ENCODE results near the gene NUP98.
"Not testable (repeated sequence)": the region's sequence is repeated elsewhere in the genome, so short reads cannot be mapped to it uniquely, and the experiment has no call there.

NUP98 gene

GRCh38 chr11:3796346-3796745 is 1.0 kb downstream of the NUP98 start:
- no peak for DNase-seq

- DNase-seq = no peak
These were observed 1.4 kb downstream of the NUP98 start for GRCh38 chr11:3796002-3796311.

GRCh38 chr11:3795131-3796001 is 2.0 kb downstream of the NUP98 start:
- no peak for DNase-seq

- DNase-seq = not testable (repeated sequence)
These were observed 3.0 kb downstream of the NUP98 start for GRCh38 chr11:3794387-3794786.

GRCh38 chr11:3786781-3787428 is 10.4 kb downstream of the NUP98 start:
- DNase-seq = no peak

GRCh38 chr11:3783611-3784010 is 13.7 kb downstream of the NUP98 start:
- DNase-seq = no peak

- no peak for DNase-seq
These were observed 14.4 kb downstream of the NUP98 start for GRCh38 chr11:3782963-3783362.

GRCh38 chr11:3781423-3781822 is 15.9 kb downstream of the NUP98 start:
- peak; percentile 5 for DNase-seq

- no peak for DNase-seq
These were observed 21.5 kb downstream of the NUP98 start for GRCh38 chr11:3775736-3776406.

- no peak for DNase-seq
These were observed 24.2 kb downstream of the NUP98 start for GRCh38 chr11:3773180-3773579.

- no peak for DNase-seq
These were observed 29.8 kb downstream of the NUP98 start for GRCh38 chr11:3767536-3767935.

GRCh38 chr11:3766836-3767235 is 30.5 kb downstream of the NUP98 start:
- DNase-seq = not testable (repeated sequence)

- DNase-seq = no peak
These were observed 33.1 kb downstream of the NUP98 start for GRCh38 chr11:3764266-3764665.

- no peak for DNase-seq
These were observed 42.2 kb downstream of the NUP98 start for GRCh38 chr11:3755151-3755550.

- no peak for DNase-seq
These were observed 44.2 kb downstream of the NUP98 start for GRCh38 chr11:3753110-3753509.

- DNase-seq = peak; percentile 13
These were observed 49.6 kb downstream of the NUP98 start for GRCh38 chr11:3747704-3748103.

- DNase-seq = no peak
These were observed 52.2 kb downstream of the NUP98 start for GRCh38 chr11:3745161-3745560.

GRCh38 chr11:3738723-3739122 is 58.6 kb downstream of the NUP98 start:
- DNase-seq = no peak

GRCh38 chr11:3738241-3738640 is 59.1 kb downstream of the NUP98 start:
- no peak for DNase-seq

GRCh38 chr11:3737386-3737933 is 59.9 kb downstream of the NUP98 start:
- DNase-seq = no peak

- no peak for DNase-seq
These were observed 60.5 kb downstream of the NUP98 start for GRCh38 chr11:3736816-3737215.

- DNase-seq = no peak
These were observed 61.5 kb downstream of the NUP98 start for GRCh38 chr11:3735827-3736226.

- DNase-seq = no peak
These were observed 64.5 kb downstream of the NUP98 start for GRCh38 chr11:3732671-3733436.
